Liver (tissue), 9 donors: Measurements from ENCODE around the gene ATP11C. TPM values are rescaled to one million over a fixed set of nuclear protein-coding genes. Genes with fewer than 3 reads are reported as not detected.

Experiments used
- DNase-seq: peaks from one replicate; pipeline ENCODE4 v3.0.0-alpha.2; 2017; ENCODE audit warnings: low spot score
- H3K27ac ChIP-seq, 2 donors: one replicate each; pipeline ENCODE4 v1.7.0; 2013; ENCODE audit warnings: inconsistent platforms in 2 of 2, low read length in 2 of 2, control low read depth in 1 of 2, low read depth in 1 of 2, mild to moderate bottlenecking in 1 of 2
- H3K27me3 ChIP-seq, 4 donors: one replicate each; pipeline versions ENCODE4 v1.6.1 to v1.7.0; 2013; ENCODE audit warnings: low read length in 3 of 4, inconsistent platforms in 1 of 4, mild to moderate bottlenecking in 1 of 4, moderate library complexity in 1 of 4; ENCODE audit not compliant: control insufficient read depth in 4 of 4, insufficient read depth in 4 of 4
- H3K36me3 ChIP-seq, 4 donors: one replicate each; pipeline versions ENCODE4 v1.6.1 to v1.7.0; 2013; ENCODE audit warnings: low read length in 3 of 4, mild to moderate bottlenecking in 3 of 4, low read depth in 1 of 4, moderate library complexity in 1 of 4; ENCODE audit not compliant: control insufficient read depth in 4 of 4, insufficient read depth in 3 of 4
- H3K4me1 ChIP-seq, 4 donors: one replicate each; pipeline versions ENCODE4 v1.6.1 to v1.7.0; 2013; ENCODE audit warnings: low read length in 3 of 4, mild to moderate bottlenecking in 3 of 4, moderate library complexity in 1 of 4; ENCODE audit not compliant: control insufficient read depth in 4 of 4, insufficient read depth in 4 of 4
- H3K4me3 ChIP-seq, 3 donors: one replicate each; pipeline versions ENCODE4 v1.6.1 to v1.7.0; 2013; ENCODE audit warnings: low read length in 3 of 3, control low read depth in 1 of 3, low read depth in 1 of 3, mild to moderate bottlenecking in 1 of 3
- H3K9ac ChIP-seq, 2 donors: one replicate each; pipeline ENCODE4 v1.7.0; 2013; ENCODE audit warnings: low read length in 2 of 2, mild to moderate bottlenecking in 2 of 2, moderate library complexity in 2 of 2, control low read depth in 1 of 2, low read depth in 1 of 2
- H3K9me3 ChIP-seq, 4 donors: one replicate each; pipeline versions ENCODE4 v1.6.1 to v1.7.0; 2013; ENCODE audit warnings: low read length in 3 of 4; ENCODE audit not compliant: control insufficient read depth in 4 of 4
- EGR1 ChIP-seq, 2 donors: IDR thresholded peaks; 2 replicates each; pipeline ENCODE4 v1.6.1; 2016 to 2018; ENCODE audit warnings: antibody characterized with exemption in 2 of 2, low read depth in 2 of 2
- FOXA1 ChIP-seq: IDR thresholded peaks from 2 replicates; pipeline ENCODE4 v1.6.1; 2016; ENCODE audit warnings: antibody characterized with exemption
- FOXA2 ChIP-seq: IDR thresholded peaks from 2 replicates; pipeline ENCODE4 v1.6.1; 2016; ENCODE audit warnings: antibody characterized with exemption
- GABPA ChIP-seq, 2 donors: IDR thresholded peaks in 1 of 2; conservative IDR thresholded peaks in 1 of 2; 2 replicates each; pipeline ENCODE4 v1.6.1; 2016; ENCODE audit warnings: antibody characterized with exemption in 2 of 2, mild to moderate bottlenecking in 1 of 2, moderate library complexity in 1 of 2
- HNF4A ChIP-seq, 2 donors: conservative IDR thresholded peaks; 2 replicates each; pipeline ENCODE4 v1.6.1; 2016; ENCODE audit warnings: antibody characterized with exemption in 2 of 2, mild to moderate bottlenecking in 2 of 2
- JUND ChIP-seq, 2 donors: IDR thresholded peaks; 2 replicates each; pipeline ENCODE4 v1.6.1; 2016; ENCODE audit warnings: antibody characterized with exemption in 2 of 2
- NR2F2 ChIP-seq: IDR thresholded peaks from 2 replicates; pipeline ENCODE4 v1.6.1; 2016; ENCODE audit warnings: antibody characterized with exemption
- RXRA ChIP-seq, 2 donors: IDR thresholded peaks; 2 replicates each; pipeline ENCODE4 v1.6.1; 2017 to 2018; ENCODE audit warnings: antibody characterized with exemption in 2 of 2, mild to moderate bottlenecking in 1 of 2
- SP1 ChIP-seq: IDR thresholded peaks from 2 replicates; pipeline ENCODE4 v1.6.1; 2018; ENCODE audit warnings: antibody characterized with exemption, mild to moderate bottlenecking
- TAF1 ChIP-seq: conservative IDR thresholded peaks from 2 replicates; pipeline ENCODE4 v1.6.1; 2016; ENCODE audit warnings: antibody characterized with exemption, mild to moderate bottlenecking
- YY1 ChIP-seq: IDR thresholded peaks from 2 replicates; pipeline ENCODE4 v1.6.1; 2016; ENCODE audit warnings: antibody characterized with exemption, mild to moderate bottlenecking
- whole genome bisulfite sequencing: extraction: QIAGEN DNeasy Blood & Tissue Kit; methylation state at CpG from one replicate; pipeline ENCODE4 v1.1.7; 2013; 5-methylcytosine and 5-hydroxymethylcytosine counted together
- polyA plus RNA-seq, 2 donors: library from polyadenylated mRNA; stranded (reverse) in 1 of 2; unstranded in 1 of 2; fragments of 200-250 nt in 1 of 2; fragments of >200 nt in 1 of 2; fragmentation: Nextera tagmentation in 1 of 2; extraction: Ambion mirVana in 1 of 2; gene quantifications; one replicate each; pipeline versions ENCODE4 v1.2.1 to v1.2.3, GENCODE V29; 2013 to 2015
- total RNA-seq, 2 donors: library from RNA; depleted of rRNA; stranded (reverse); fragments of >200 nt; gene quantifications; one replicate each; pipeline ENCODE4 v1.2.3, GENCODE V29; 2014
- TF ChIP-seq, protein P1 (sequence below): IDR thresholded peaks from 2 replicates; pipeline ENCODE4 v1.6.1; 2016; ENCODE audit warnings: antibody characterized with exemption
- TF ChIP-seq, protein P2 (sequence below): IDR thresholded peaks from 2 replicates; pipeline ENCODE4 v1.6.1; 2016; ENCODE audit warnings: antibody characterized with exemption, mild to moderate bottlenecking
- TF ChIP-seq, protein P3 (sequence below): fragments of 150-350 bp; IDR thresholded peaks from 2 replicates; pipeline ENCODE4 v1.5.1; 2017; ENCODE audit warnings: improper control_type of control experiment, low read depth, low read length; ENCODE audit not compliant: missing input control
- TF ChIP-seq, protein P4 (sequence below): IDR thresholded peaks from 2 replicates; pipeline ENCODE4 v1.6.1; 2016; ENCODE audit warnings: antibody characterized with exemption
- donor health status: healthy.
- donor health status: healthy.
- donor health status: healthy.
- donor health status: healthy.
- donor health status: healthy.

The ATP11C gene
- total and polyA plus RNA-seq, 4 donors = 11.8 to 52.1 (median 18.9) TPM

DNA sequence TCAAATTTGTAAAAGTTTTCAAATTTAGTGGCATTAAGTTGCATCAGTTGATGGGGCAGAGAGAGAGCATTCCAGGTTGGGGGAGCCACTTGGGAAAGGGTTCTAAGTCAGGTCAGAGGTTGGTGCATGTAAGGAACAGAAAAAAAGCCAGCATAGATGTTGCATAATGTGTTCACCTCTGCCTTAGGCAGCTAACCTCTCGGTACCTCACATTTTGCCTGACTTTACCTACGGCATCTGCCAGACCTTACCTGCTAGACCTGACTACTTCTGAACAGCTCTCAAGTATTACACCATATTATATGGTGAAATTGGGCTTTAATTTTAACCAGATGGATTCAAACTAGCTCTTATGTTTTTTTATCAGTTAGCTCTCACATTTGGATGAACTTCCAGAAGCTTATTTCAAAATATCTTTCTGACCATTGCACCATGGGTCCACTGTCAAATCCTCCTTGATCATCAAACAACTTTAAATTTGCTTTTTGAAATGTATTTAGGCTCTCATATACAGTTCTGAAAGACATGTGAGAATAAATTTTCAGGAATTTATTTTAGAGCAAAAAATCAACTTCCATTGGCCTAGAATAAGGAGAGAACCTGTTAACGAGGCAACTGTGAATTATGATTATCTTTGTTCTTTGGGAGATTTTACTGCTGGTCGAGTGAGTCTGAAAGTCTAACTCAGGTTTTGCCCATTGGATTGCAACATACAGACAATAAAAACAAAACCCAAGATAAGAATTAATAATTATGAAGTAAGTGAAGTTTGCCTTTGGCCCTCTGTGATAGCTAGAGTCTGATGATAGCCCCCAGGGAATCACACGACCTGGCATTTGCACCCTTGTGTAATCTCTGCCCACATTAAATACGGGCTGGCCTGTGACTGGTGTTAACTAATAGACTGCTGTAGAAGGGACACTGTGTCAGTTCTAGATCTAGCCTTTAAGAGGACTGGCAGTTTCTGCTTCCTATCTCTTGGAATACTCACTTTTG is 40.1 kb upstream of the ATP11C start:
- WGBS = 33% methylated on average over 6 of the region's 6 CpGs
- H3K9me3 ChIP-seq = no peaks in the 10 kb centered on the region

DNA sequence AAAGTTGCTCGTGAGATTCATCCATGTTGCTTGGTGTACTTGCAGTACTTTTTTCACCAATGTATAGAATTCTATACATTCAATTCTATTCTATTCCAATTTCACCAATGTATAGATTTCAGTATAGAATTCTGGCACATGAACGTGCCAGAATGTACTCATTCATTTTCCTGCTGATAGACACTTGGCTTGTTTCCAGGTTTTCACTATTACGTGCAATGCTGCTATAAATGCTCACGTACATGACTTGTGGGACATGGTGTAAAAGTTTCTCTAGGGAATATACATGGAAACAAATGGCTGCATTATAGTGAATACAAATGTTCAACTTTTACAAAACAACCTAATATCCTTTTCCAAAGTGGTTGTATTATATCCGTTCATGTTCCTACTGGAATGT is 39.3 kb upstream of the ATP11C start:
- Histone ChIP-seq H3K9ac (no peak overlapping the region), H3K4me3 (no peak overlapping the region), H3K27ac (peak overlapping the region in 1 of 2 donors; percentile 7), H3K27me3 (no peaks in the 10 kb centered on the region), H3K36me3 (no peaks in the 10 kb centered on the region), H3K4me1 (peaks cover 0 to 34% (median 23%) of the 10 kb centered on the region in 4 donors), H3K9me3 (no peaks in the 10 kb centered on the region)
- DNase-seq = no peak
- WGBS = 37% methylated on average over 5 of the region's 5 CpGs
- TF ChIP-seq, protein P1, sequence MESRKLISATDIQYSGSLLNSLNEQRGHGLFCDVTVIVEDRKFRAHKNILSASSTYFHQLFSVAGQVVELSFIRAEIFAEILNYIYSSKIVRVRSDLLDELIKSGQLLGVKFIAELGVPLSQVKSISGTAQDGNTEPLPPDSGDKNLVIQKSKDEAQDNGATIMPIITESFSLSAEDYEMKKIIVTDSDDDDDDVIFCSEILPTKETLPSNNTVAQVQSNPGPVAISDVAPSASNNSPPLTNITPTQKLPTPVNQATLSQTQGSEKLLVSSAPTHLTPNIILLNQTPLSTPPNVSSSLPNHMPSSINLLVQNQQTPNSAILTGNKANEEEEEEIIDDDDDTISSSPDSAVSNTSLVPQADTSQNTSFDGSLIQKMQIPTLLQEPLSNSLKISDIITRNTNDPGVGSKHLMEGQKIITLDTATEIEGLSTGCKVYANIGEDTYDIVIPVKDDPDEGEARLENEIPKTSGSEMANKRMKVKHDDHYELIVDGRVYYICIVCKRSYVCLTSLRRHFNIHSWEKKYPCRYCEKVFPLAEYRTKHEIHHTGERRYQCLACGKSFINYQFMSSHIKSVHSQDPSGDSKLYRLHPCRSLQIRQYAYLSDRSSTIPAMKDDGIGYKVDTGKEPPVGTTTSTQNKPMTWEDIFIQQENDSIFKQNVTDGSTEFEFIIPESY = no peak
- TF ChIP-seq RXRA (IDR thresholded peaks at IDR 0.05) (no peak), TAF1 (no peak), FOXA1 (no peak), EGR1 (IDR thresholded peaks at IDR 0.05; ENCODE audit: low read depth in 2 of 2) (no peak), FOXA2 (no peak)
- TF ChIP-seq, protein P2, sequence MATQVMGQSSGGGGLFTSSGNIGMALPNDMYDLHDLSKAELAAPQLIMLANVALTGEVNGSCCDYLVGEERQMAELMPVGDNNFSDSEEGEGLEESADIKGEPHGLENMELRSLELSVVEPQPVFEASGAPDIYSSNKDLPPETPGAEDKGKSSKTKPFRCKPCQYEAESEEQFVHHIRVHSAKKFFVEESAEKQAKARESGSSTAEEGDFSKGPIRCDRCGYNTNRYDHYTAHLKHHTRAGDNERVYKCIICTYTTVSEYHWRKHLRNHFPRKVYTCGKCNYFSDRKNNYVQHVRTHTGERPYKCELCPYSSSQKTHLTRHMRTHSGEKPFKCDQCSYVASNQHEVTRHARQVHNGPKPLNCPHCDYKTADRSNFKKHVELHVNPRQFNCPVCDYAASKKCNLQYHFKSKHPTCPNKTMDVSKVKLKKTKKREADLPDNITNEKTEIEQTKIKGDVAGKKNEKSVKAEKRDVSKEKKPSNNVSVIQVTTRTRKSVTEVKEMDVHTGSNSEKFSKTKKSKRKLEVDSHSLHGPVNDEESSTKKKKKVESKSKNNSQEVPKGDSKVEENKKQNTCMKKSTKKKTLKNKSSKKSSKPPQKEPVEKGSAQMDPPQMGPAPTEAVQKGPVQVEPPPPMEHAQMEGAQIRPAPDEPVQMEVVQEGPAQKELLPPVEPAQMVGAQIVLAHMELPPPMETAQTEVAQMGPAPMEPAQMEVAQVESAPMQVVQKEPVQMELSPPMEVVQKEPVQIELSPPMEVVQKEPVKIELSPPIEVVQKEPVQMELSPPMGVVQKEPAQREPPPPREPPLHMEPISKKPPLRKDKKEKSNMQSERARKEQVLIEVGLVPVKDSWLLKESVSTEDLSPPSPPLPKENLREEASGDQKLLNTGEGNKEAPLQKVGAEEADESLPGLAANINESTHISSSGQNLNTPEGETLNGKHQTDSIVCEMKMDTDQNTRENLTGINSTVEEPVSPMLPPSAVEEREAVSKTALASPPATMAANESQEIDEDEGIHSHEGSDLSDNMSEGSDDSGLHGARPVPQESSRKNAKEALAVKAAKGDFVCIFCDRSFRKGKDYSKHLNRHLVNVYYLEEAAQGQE = no peak
- TF ChIP-seq, protein P3, sequence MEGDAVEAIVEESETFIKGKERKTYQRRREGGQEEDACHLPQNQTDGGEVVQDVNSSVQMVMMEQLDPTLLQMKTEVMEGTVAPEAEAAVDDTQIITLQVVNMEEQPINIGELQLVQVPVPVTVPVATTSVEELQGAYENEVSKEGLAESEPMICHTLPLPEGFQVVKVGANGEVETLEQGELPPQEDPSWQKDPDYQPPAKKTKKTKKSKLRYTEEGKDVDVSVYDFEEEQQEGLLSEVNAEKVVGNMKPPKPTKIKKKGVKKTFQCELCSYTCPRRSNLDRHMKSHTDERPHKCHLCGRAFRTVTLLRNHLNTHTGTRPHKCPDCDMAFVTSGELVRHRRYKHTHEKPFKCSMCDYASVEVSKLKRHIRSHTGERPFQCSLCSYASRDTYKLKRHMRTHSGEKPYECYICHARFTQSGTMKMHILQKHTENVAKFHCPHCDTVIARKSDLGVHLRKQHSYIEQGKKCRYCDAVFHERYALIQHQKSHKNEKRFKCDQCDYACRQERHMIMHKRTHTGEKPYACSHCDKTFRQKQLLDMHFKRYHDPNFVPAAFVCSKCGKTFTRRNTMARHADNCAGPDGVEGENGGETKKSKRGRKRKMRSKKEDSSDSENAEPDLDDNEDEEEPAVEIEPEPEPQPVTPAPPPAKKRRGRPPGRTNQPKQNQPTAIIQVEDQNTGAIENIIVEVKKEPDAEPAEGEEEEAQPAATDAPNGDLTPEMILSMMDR = no peak

More for the DNA sequence above, 40.1 kb upstream of the ATP11C start:
- Histone ChIP-seq H3K4me3 (no peak overlapping the region), H3K4me1 (peaks cover 0 to 34% (median 23%) of the 10 kb centered on the region in 4 donors), H3K36me3 (no peaks in the 10 kb centered on the region), H3K27ac (peak overlapping the region in 1 of 2 donors; percentile 46), H3K27me3 (no peaks in the 10 kb centered on the region), H3K9ac (no peak overlapping the region)
- TF ChIP-seq YY1 (no peak), GABPA (IDR thresholded peaks at IDR 0.05 in 1 of 2, conservative IDR thresholded peaks at IDR 0.05 in 1 of 2) (no peak), SP1 (peak; percentile 35), JUND (IDR thresholded peaks at IDR 0.05) (peak in 1 of 2 donors; percentile 27), RXRA (IDR thresholded peaks at IDR 0.05) (peak; percentile 85 to 87), HNF4A (conservative IDR thresholded peaks at IDR 0.05) (peak; percentile 67 to 87), NR2F2 (no peak)
- TF ChIP-seq, protein P2 = no peak
- TF ChIP-seq, protein P4, sequence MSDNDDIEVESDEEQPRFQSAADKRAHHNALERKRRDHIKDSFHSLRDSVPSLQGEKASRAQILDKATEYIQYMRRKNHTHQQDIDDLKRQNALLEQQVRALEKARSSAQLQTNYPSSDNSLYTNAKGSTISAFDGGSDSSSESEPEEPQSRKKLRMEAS = peak; percentile 23
- TF ChIP-seq, protein P1 = no peak
- no peak for DNase-seq
